ENCODE data around the gene SORL1-AS1.

The SORL1-AS1 gene

DNA sequence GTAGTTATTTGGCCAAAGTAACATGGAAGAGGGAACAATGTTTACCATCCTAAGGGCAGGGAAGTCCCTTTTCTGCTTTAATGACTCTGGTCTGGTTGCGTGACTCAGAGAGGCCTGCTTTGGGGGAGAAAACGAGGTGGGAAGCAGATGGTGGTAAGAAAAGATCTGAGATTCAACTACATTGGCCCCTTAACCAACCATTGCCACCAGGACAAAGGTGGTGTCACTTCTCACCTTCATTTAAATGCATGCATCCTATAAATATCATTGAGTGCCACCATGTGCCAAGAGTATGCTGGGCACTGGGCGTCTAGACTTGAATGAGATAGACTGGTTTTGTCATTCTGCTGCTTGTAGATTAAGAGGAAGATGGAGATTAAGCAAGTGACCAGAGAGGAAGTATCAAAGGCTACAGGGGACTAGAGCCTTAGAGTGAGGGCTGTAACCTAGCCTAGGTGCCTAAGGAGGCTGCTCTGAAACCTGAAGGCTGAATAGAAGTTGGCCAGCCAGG is 4.3 kb downstream of the SORL1-AS1 start (continued):
- TF ChIP-seq, protein P1, sequence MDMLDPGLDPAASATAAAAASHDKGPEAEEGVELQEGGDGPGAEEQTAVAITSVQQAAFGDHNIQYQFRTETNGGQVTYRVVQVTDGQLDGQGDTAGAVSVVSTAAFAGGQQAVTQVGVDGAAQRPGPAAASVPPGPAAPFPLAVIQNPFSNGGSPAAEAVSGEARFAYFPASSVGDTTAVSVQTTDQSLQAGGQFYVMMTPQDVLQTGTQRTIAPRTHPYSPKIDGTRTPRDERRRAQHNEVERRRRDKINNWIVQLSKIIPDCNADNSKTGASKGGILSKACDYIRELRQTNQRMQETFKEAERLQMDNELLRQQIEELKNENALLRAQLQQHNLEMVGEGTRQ (IDR thresholded peaks at IDR 0.05; ENCODE audit: borderline replicate concordance, low read depth, low read length), result no peak
- TF ChIP-seq, protein P2, sequence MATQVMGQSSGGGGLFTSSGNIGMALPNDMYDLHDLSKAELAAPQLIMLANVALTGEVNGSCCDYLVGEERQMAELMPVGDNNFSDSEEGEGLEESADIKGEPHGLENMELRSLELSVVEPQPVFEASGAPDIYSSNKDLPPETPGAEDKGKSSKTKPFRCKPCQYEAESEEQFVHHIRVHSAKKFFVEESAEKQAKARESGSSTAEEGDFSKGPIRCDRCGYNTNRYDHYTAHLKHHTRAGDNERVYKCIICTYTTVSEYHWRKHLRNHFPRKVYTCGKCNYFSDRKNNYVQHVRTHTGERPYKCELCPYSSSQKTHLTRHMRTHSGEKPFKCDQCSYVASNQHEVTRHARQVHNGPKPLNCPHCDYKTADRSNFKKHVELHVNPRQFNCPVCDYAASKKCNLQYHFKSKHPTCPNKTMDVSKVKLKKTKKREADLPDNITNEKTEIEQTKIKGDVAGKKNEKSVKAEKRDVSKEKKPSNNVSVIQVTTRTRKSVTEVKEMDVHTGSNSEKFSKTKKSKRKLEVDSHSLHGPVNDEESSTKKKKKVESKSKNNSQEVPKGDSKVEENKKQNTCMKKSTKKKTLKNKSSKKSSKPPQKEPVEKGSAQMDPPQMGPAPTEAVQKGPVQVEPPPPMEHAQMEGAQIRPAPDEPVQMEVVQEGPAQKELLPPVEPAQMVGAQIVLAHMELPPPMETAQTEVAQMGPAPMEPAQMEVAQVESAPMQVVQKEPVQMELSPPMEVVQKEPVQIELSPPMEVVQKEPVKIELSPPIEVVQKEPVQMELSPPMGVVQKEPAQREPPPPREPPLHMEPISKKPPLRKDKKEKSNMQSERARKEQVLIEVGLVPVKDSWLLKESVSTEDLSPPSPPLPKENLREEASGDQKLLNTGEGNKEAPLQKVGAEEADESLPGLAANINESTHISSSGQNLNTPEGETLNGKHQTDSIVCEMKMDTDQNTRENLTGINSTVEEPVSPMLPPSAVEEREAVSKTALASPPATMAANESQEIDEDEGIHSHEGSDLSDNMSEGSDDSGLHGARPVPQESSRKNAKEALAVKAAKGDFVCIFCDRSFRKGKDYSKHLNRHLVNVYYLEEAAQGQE (IDR thresholded peaks at IDR 0.05; ENCODE audit: low read depth, low read length), result no peak
- no peak for TF ChIP-seq POLR2AphosphoS5 (IDR thresholded peaks at IDR 0.05; ENCODE audit: low read depth, low read length)
- no peak for TF ChIP-seq MEF2A (IDR thresholded peaks at IDR 0.05; ENCODE audit: borderline replicate concordance, low read depth)
- no peak for TF ChIP-seq FOSL2 (IDR thresholded peaks at IDR 0.05; ENCODE audit: borderline replicate concordance, low read depth)
- TF ChIP-seq NRF1 (IDR thresholded peaks at IDR 0.05; ENCODE audit: low read depth, low read length), result no peak
- TF ChIP-seq MXI1 (IDR thresholded peaks at IDR 0.05; ENCODE audit: low read depth, low read length), result no peak
- TF ChIP-seq FOXM1 (IDR thresholded peaks at IDR 0.05; ENCODE audit: low read depth), result no peak
- no peak for TF ChIP-seq YY1 (IDR thresholded peaks at IDR 0.05; ENCODE audit: low read depth)

DNA sequence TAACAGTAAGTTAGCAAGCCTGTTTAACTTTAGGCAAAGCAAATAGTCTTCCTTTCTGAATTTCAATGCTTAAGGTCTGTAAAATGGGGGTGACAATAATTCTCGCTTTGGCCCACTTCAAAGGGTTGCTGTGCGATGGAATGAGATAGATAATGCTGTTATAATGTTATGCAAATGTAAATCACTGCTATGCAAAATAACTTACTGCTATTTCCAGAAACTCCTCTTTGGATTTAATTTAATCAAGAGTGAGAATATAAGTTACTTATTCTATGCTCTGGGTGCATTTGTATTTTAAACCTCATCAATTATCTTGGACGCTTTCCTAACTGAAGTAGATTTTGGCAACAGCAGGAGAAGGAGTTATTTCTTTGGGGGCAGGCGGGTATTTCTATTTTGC is 4.8 kb downstream of the SORL1-AS1 start:
- WGBS (ENCODE audit: low lambda C conversion rate), result 91% methylated on average over 4 of the region's 4 CpGs
- Histone ChIP-seq H2AFZ (ENCODE audit: low read depth) (no peak overlapping the region), H3K4me1 (ENCODE audit: control insufficient read depth in 1 of 2, insufficient read depth in 2 of 2, low read depth in 1 of 2, low read length in 1 of 2) (peaks cover 0 to 7% of the 10 kb centered on the region in 2 experiments; a peak in 2 of 4 replicates), H3K36me3 (replicated peaks in 1 of 2; ENCODE audit: control insufficient read depth in 1 of 2, insufficient read depth in 2 of 2, low read length in 1 of 2) (no peaks in the 10 kb centered on the region), H3K9me2 (no peaks in the 10 kb centered on the region), H3K27ac (ENCODE audit: low read depth in 2 of 2, low read length in 1 of 2) (no peak overlapping the region), H3K9me3 (no peaks in the 10 kb centered on the region), H3K4me3 (ENCODE audit: low read depth in 2 of 2, low read length in 1 of 2) (no peak overlapping the region), H3F3A (replicated peaks; ENCODE audit: insufficient read depth) (no peaks in the 10 kb centered on the region), H3K9ac (no peak overlapping the region), H3K4me2 (no peak overlapping the region), H4K20me1 (ENCODE audit: insufficient read depth) (no peaks in the 10 kb centered on the region), H3K79me2 (ENCODE audit: insufficient read depth) (no peaks in the 10 kb centered on the region), H3K27me3 (ENCODE audit: insufficient read depth) (peaks cover 24% of the 10 kb centered on the region)
- ChIA-PET POLR2A (no interaction called here), CTCF (interaction anchor here (2.2 kb wide), 1 partner anchor 143 kb away, joined by 11 read pairs; no protein-coding TSS in a partner anchor)
- TF ChIP-seq, protein P3, sequence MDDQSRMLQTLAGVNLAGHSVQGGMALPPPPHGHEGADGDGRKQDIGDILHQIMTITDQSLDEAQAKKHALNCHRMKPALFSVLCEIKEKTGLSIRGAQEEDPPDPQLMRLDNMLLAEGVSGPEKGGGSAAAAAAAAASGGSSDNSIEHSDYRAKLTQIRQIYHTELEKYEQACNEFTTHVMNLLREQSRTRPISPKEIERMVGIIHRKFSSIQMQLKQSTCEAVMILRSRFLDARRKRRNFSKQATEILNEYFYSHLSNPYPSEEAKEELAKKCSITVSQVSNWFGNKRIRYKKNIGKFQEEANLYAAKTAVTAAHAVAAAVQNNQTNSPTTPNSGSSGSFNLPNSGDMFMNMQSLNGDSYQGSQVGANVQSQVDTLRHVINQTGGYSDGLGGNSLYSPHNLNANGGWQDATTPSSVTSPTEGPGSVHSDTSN (IDR thresholded peaks at IDR 0.05), result no peak
- TF ChIP-seq NRF1 (IDR thresholded peaks at IDR 0.05; ENCODE audit: low read depth, low read length) (no peak), YY1 (IDR thresholded peaks at IDR 0.05; ENCODE audit: low read depth) (no peak), EP300 (IDR thresholded peaks at IDR 0.05; ENCODE audit: borderline replicate concordance in 1 of 2, low read depth in 1 of 2, low read length in 1 of 2) (no peak), ELF1 (IDR thresholded peaks at IDR 0.05) (no peak), RAD21 (IDR thresholded peaks at IDR 0.05; ENCODE audit: low read length) (no peak), POLR2AphosphoS5 (IDR thresholded peaks at IDR 0.05; ENCODE audit: low read depth, low read length) (no peak), TCF12 (IDR thresholded peaks at IDR 0.05) (no peak), GATA2 (CRISPR knock-in tag; IDR thresholded peaks at IDR 0.05) (no peak), JUND (IDR thresholded peaks at IDR 0.05) (no peak), FOXM1 (IDR thresholded peaks at IDR 0.05; ENCODE audit: low read depth) (no peak), MEF2A (IDR thresholded peaks at IDR 0.05; ENCODE audit: borderline replicate concordance, low read depth) (no peak), TEAD4 (IDR thresholded peaks at IDR 0.05; ENCODE audit: borderline replicate concordance, insufficient read depth) (no peak)
- TF ChIP-seq, protein P1 (IDR thresholded peaks at IDR 0.05; ENCODE audit: borderline replicate concordance, low read depth, low read length), result no peak
- TF ChIP-seq, protein P4, sequence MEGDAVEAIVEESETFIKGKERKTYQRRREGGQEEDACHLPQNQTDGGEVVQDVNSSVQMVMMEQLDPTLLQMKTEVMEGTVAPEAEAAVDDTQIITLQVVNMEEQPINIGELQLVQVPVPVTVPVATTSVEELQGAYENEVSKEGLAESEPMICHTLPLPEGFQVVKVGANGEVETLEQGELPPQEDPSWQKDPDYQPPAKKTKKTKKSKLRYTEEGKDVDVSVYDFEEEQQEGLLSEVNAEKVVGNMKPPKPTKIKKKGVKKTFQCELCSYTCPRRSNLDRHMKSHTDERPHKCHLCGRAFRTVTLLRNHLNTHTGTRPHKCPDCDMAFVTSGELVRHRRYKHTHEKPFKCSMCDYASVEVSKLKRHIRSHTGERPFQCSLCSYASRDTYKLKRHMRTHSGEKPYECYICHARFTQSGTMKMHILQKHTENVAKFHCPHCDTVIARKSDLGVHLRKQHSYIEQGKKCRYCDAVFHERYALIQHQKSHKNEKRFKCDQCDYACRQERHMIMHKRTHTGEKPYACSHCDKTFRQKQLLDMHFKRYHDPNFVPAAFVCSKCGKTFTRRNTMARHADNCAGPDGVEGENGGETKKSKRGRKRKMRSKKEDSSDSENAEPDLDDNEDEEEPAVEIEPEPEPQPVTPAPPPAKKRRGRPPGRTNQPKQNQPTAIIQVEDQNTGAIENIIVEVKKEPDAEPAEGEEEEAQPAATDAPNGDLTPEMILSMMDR (IDR thresholded peaks at IDR 0.05), result no peak
- TF ChIP-seq, protein P5, sequence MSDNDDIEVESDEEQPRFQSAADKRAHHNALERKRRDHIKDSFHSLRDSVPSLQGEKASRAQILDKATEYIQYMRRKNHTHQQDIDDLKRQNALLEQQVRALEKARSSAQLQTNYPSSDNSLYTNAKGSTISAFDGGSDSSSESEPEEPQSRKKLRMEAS (IDR thresholded peaks at IDR 0.05; ENCODE audit: low read depth), result no peak
- TF ChIP-seq, protein P6, sequence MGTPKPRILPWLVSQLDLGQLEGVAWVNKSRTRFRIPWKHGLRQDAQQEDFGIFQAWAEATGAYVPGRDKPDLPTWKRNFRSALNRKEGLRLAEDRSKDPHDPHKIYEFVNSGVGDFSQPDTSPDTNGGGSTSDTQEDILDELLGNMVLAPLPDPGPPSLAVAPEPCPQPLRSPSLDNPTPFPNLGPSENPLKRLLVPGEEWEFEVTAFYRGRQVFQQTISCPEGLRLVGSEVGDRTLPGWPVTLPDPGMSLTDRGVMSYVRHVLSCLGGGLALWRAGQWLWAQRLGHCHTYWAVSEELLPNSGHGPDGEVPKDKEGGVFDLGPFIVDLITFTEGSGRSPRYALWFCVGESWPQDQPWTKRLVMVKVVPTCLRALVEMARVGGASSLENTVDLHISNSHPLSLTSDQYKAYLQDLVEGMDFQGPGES (IDR thresholded peaks at IDR 0.05; ENCODE audit: low read depth, low read length), result no peak
- no peak for DNase-seq

Data from SK-N-SH (cell line).